Testis (tissue), 2 donors: ENCODE measurements around the gene CSMD2.

Experiments
- POLR2A ChIP-seq: fragments of 450-650 bp; IDR thresholded peaks from one replicate; pipeline ENCODE4 v1.6.1; 2017; ENCODE audit warnings: antibody characterized with exemption, mild to moderate bottlenecking, moderate library complexity
- TF ChIP-seq, protein P1 (sequence below), 3 experiments: fragments of 450-650 bp in 2 of 3; fragments of 200-600 bp in 1 of 3; sonication (generic) in 1 of 3; IDR thresholded peaks; one replicate each; pipeline ENCODE4 v1.5.1; 2016 to 2019; ENCODE audit warnings: antibody characterized with exemption in 3 of 3, mild to moderate bottlenecking in 2 of 3, moderate library complexity in 1 of 3

DNA sequence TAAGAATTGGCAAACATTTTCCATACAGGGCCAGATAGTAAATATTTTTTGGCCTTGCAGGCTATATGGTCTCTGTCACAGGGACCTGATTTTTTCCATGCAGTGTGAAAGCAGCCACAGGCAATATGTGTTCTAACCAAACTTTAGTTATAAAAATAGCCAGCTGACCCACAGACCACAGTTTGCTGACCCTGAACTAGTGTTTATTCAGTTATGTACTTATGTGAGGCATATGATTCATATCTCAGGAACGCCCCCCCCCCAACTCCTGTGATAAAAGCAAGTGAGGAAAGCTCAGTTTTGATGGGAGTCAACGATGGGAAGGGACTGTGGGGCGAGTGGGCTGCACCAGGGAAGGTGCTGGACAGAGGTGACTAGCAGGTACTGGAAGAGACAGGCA lies 221.1 kb downstream of the CSMD2 start:
- TF ChIP-seq, protein P1, sequence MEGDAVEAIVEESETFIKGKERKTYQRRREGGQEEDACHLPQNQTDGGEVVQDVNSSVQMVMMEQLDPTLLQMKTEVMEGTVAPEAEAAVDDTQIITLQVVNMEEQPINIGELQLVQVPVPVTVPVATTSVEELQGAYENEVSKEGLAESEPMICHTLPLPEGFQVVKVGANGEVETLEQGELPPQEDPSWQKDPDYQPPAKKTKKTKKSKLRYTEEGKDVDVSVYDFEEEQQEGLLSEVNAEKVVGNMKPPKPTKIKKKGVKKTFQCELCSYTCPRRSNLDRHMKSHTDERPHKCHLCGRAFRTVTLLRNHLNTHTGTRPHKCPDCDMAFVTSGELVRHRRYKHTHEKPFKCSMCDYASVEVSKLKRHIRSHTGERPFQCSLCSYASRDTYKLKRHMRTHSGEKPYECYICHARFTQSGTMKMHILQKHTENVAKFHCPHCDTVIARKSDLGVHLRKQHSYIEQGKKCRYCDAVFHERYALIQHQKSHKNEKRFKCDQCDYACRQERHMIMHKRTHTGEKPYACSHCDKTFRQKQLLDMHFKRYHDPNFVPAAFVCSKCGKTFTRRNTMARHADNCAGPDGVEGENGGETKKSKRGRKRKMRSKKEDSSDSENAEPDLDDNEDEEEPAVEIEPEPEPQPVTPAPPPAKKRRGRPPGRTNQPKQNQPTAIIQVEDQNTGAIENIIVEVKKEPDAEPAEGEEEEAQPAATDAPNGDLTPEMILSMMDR (IDR thresholded peaks at IDR 0.05): no peak
- TF ChIP-seq POLR2A: no peak
